HG03354 (cell line): ENCODE results near the gene ARMC9.
"Not testable (repeated sequence)": the region's sequence is repeated elsewhere in the genome, so short reads cannot be mapped to it uniquely, and the experiment has no call there.

Experiments used
- ATAC-seq: cut with Tn5 transposase; IDR thresholded peaks from one replicate; pipeline ENCODE4 v1.9.1; 2021; ENCODE audit warnings: mild to moderate bottlenecking; ENCODE audit not compliant: unreplicated experiment, poor library complexity, severe bottlenecking

Gene ARMC9

DNA sequence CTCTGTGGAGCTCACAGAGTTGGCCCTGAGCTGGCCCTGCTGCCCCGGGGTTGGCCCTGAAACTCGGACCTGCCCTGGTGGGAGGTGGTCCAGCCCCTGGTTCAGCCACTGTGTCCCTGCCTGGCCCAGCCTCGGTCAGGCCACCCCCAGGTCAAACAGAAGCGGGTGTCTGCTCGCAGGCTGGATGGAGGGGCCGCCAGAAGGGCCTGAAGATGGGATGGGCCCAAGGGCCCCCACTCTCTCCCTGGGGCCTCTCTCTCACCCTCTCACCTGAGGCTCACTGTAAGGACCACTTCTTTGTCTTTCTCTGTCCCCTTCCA, 172.0 kb downstream of the ARMC9 start:
- no peak for ATAC-seq

DNA sequence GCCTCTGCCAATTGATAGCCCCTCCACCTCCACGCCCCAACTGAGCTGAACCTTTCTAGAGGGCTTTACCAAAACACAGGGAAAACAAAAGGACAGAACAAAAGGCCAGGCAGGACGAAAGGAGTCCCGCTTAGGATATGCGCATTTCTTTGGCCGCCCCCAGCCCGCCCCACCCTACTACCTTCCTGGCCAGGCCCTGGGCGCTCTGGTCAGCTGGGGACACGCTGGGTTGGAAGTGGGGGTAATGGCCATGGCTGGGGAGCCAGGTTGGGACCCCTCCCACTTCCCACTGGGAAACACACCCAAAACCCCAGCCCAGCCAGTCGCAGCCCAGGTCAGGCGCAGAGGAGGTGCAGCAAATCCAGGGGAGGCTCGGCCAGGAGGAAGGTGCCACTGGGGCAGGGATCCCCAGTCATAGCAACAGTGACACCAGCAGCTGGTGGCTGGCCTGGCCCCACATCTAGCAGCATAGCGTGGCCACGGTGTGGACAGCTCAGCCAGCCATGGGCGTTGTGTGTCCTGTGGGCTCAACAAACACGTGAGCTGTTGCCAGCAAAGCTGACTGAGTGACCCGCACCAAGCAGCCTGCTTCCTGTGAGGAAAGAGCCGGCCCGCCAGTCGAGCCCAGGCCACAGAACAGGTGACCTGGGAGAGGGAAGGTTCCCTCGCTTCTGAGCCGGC, 172.5 kb downstream of the ARMC9 start:
- ATAC-seq = no peak

DNA sequence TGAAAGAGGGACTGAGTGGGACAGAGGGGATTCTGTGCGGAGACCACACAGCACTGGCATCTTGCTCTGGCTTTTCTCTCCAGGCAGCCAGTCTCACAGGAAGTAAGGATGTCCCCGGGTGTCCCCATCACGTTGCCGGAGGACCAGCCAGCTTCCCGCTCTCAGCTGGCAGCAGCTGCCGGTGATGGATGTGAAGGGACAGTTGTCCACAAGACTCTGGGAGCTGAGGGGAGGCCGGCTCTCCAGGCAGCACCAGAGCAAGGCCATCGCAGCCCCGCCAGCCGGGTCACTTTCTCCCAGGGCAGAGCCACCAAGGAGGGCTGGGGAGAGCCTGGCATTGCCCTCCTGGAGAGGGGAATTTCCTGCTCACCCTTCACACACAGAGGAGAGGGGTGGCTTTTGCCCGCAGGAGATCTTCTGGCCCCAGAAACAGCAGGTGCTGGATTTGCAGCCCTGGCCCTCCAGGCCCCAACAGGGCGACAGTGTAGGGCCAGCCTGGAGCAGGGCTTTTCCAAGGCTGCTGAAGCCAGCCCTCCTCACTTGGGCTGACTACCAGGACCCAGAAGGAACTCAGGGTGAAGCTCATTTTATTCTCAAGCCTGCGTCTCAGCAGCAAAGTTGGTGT, 173.1 kb downstream of the ARMC9 start:
- no peak for ATAC-seq

DNA sequence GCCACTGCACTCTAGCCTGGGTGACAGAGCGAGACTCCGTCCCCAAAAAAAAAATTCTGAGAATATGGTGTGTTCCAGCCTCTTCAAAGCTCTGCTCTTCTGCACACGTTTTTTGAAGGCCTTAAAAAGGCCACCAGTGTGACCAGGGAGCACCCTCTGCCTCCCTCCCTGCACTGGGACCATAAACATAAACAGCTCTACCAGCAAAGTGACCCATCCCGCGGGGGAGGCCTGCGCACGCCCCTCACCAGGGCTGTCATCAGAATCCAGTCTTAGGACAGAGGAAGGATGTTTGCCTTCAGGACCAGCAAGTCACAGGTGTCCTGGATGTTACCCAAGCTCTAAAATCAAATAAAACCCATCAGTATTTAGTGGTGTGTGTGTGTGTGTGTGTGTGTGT, 173.9 kb downstream of the ARMC9 start:
- ATAC-seq = no peak

DNA sequence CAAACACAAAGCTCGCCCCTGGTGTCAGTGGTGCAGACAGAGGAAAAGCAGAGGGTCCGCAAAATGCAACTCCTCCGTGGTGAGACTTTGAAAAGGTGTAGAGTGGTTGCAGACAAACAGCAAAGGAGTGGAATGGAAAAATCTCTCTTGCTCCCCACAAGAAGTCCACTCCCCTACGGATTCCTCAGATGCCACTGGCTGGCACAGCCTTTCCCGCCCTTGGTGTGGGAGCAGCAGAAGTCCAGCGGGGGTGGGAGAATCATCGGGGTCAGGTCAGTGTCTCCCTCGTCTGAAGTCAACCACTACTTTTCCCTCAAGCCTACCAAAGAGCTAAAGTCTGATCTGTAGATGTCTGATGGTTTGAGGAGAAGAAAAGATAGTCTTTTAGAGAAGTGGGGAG, 174.8 kb downstream of the ARMC9 start:
- no peak for ATAC-seq

DNA sequence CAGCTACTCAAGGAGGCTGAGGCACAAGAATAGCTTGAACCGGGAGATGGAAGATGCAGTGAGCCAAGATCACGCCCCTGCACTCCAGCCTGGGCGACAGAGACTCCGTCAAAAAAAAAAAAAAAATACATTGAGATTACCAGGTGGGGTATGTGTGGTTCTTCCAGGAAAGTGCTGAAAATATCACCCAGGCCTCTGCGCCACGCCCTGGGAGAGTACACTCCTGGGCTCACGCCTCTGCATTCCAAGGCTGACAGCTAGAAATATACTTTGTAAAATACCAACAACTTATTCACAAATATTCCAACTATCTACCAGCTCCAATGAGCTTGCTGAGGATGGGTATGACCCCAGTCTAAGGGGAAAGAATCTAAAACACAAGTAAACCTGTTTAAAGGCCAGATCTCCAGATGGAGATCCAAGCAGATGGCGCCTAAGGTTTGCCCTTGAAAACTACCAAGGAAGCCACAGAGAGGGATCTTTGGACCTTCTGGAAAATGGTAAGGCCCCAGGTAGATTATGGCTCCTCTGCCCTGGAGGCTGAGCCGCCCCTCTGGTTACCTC, 175.4 kb downstream of the ARMC9 start:
- no peak for ATAC-seq

DNA sequence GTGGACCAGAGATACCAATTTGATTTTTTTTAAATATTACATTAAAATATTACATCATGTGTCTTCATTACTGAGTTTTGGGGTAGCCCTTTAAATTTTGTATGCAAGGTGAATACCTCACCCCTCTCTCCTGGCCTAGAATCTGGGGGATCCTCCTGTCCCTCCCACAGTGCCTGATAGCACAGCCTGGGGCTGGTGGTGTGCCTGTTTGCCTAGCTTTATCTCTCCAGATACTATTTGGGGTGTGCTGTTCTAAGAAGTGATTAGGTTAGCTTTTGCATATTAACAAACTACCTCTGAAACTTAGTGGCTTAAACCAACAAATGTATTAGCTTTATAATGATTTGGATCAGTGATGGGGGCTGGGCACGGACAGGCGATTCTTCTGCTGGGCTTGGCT, 176.3 kb downstream of the ARMC9 start:
- ATAC-seq = no peak

DNA sequence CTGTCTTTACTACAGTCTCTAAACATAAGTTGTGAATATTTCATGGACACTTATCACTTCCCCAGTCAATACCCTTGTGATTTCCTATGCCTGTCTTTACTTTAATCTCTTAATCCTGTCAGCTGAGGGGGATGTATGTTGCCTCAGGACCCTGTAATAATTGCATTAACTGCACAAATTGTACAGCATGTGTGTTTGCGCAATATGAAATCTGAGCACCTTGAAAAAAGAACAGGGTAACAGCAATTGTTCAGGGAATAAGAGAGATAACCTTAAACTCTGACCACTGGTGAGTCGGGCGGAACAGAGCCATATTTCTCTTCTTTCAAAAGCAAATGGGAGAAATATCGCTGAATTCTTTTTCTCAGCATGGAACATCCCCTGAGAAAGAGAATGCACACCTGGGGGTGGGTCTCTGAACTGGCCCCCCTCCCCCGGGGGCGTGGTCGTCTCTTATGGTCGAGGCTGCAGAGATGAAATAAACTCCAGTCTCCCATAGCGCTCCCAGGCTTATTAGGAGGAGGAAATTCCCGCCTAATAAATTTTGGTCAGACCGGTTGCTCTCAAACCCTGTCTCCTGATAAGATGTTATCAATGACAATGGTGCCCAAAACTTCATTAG, 177.7 kb downstream of the ARMC9 start:
- ATAC-seq = not testable (repeated sequence)

DNA sequence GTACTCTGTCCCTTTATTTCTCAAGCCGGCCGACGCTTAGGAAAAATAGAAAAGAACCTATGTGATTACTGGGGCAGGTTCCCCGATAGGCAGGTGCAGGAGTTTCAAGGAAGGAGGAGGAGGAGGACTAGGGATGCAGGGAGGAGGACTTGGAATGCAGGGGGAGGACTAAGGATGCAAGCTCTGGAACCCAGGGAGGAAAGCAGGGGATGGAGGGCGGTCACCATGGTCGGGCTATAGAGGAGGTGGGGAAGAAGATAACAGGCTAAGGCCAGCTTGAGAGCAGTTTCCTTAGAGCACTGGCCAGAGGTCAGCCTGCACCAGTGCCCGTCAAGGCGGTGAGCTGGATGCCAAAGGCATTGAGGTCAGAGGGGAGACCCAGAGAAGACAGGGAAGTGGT, 178.4 kb downstream of the ARMC9 start:
- ATAC-seq = no peak

DNA sequence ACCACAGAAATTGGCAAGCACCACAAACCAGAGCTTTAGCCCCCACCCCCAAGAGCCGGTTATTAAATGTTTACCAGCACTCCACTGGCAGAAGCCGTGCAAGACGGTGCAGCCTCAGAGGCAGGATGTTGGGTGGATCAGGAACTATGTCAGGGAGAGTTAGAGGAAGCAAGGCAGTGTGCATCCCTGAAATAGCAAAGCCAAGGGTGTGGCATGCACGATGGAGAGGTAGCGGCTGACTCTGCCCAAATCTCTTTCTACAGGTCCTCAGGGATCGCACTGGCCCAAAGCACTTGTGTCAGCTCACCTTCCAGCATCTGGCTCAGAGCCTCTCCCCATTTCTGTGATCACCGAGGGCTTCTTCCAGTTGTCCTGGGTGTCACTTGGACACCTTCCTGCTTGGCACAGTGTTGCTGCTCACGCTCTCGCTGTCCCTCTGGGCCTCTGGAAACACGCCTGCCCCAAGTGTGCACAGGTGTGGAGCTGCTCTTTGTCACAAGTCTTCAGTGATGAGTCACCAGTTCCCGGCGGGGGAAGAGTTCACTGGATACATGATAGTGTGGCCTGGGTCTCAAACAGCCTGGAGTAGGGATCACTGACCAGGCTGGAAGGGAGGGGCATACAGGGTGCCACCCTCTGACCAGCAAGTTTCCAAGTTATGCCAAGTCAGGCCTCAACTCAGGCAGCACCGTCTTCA, 179.7 kb downstream of the ARMC9 start:
- ATAC-seq = no peak

DNA sequence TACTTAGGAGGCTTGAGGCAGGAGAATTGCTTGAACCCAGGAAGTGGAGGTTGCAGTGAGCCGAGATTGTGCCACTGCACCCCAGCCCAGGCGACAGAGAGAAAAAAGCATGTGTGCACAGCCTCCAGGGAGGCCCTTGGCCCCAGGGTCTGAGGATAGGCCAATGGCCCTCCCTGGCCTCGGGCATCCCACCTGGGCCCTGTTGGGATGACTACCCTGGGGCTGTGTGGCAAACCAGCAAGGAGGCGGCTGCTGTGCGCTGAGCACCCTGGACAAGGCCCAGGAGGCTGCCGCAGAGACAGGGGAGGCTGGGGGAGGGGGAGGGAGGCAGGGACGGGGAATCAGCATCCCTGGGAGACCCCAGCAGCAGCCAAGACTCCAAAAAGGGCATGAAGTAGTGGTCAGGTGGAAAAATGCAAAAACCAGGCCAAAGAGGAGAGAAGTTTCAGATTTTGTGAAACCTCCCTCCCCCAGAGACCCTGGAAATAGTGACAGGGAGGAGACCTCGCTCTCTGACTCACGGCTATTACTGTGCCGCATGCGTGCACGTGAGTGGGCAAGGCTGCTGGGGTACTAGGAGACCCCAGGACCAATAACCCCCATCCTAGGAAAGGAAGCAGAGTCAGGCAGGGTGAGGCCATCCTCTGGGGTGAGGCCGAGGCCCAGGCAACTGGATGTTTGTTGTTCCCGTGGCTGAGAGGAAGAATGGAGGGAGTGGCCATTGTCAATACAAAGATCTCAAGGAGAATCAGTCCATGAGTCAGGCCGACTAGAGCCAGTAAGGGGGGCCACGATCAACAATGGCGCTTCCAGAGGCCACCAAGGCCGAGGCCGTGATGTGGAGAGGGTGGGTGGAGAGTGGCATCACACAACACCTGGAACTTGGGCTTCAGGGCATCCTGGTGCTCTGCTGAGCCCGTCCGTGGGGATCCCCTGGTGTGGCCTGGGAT, 181.1 kb downstream of the ARMC9 start:
- ATAC-seq = no peak

DNA sequence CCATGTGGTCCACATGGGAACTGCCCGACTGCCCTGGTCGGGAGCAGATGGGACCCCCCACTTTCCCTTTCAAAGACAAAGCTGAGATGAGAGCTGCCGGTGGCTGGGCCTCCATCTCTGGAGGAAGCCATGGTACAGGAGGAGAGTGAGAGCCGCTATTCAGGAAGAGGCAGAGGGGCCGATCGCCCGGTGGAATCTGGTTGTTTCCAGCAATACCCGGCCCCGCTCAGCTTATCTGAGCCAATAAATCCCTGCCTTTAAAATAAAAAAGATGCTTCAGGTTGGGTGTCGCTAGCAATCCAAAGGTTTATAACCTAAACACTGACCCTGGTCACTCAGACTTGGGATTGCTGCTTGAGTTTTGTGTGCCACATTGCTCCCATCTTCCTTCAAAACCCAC, 181.9 kb downstream of the ARMC9 start:
- no peak for ATAC-seq

DNA sequence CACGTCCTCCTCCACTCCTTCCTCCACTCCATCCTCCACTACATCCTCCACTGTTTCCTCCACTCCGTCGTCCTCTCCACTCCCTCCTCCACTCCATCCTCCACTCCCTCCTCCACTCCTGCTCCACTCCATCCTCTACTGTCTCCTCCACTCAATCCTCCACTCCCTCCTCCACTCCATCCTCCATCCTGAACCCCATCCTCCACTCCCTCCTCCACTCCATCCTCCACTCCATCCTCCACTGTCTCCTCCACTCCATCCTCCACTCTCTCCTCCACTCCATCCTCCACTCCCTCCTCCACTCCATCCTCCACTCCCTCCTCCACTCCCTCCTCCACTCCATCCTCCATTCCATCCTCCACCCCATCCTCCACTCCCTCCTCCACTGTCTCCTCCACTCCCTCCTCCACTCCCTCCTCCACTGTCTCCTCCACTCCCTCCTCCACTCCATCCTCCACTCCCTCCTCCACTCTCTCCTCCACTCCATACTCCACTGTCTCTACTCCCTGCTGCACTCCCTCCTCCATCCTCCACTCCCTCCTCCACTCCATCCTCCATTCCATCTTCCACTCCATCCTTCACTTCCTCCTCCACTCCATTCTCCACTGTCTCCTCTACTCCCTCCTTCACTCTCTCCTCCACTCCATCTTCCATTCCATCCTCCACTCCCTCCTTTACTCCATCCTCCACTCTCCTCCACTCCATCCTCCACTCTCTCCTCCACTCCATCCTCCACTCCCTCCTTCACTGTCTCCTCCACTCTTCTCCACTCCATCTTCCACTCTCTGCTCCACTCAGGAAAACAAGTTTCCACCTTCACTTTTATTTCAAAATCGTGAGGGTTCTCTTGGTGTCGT, 182.8 kb downstream of the ARMC9 start:
- no peak for ATAC-seq

DNA sequence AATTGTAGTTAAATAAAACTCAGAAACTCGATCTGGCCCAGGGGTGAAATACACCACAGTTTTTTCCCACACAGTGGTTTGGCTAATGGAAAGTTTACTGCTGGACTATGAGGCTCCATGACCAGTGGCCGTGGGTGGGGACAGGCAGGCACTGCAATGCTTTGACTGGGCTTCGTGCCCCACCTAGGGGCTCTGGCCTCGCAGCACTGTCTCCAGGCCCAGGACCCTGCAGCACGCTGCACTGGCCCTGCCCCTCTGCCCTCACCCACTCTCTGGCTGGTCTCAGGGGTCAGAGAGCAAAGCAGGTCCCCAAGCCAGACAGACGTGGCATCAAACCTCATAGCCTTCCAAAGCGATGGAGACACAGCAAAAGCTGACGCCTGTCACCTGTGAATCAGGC, 183.7 kb downstream of the ARMC9 start:
- no peak for ATAC-seq

DNA sequence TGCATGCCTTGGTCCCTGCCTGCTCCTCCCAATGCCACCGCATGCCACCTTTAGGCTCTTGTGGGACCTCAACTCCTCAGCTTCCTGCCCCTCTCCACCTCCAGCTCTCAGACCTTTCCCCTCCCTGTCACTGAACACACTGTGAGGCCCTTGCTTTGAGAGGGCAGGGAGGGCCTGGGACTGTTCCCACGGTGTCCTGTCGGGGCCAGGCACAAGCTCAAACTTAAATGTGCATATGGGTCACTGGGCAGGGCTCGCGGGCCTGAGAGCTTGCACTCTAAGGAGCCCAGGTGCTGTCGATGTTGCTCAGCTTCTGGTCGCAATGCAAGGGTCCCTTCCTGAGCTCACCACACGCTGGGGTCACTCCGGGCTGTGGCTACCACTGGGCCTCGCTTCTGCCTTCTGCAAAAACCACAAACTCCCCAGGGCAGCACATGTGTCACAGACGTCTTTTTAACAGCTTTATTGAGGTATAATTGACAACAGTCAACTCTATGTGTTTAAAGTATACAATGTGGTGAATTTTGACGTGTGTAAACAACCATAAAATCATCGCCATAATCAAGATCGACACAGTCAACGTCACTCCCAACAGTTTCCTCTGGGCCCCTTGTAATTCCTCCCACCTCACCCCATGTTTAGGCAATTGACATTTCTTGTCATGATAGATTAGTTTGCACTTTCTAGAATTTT, 185.1 kb downstream of the ARMC9 start:
- no peak for ATAC-seq

DNA sequence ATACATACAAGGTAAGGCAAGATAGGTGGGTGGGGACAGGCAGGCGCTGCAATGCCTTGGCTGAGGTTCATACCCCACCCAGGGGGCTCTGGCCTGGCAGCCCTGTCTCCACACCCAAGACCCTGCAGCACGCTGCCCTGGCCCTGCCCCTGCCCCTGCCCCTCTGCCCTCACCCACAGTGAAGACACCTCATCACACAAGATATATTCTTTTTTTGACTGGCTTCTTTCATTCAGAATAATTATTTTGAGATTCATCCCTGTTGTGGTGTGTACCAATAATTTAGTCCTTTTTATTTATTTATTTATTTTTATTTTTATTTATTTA, 185.6 kb downstream of the ARMC9 start:
- no peak for ATAC-seq

DNA sequence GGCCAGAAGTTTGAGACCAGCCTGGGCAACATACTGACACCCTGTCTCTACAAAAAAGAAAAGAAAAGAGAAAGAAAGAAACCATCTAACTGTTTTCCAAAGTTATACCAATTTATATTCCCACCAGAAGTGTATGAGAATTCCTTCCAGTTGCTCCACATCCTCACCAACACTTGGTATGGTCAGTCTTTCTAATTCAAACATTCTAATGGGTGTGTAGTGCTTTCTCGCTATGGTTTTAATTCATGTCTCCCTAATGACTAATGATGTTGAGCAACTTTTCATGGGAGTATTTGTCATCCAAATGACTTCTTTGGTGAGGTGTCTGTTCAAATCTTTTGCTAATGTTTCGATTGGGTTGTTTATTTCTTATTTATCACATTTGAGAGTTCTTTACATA, 186.5 kb downstream of the ARMC9 start:
- ATAC-seq = no peak

DNA sequence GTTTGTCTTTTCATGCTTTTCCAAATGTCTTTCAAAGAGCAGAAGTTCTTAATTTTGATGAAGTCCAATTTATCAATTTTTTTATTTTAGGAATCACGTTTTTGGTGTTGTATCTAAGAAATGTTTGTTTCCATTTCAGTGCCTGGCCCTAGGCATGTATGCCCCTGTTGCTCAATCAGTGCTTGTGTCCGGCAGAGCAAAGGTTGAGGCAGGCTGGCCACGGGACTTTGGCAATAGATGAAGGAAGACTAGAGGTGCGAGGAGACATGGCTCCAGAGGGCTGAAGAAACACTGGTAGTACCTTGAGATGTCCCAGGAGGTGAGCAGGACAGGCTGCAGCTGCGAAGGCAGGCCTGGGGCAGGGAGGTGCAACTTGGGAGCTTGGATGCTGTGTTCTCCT, 187.0 kb downstream of the ARMC9 start:
- no peak for ATAC-seq
